ENCODE results near the gene NTNG1. TPM values are rescaled to one million over a fixed set of nuclear protein-coding genes. Genes with fewer than 3 reads are reported as not detected.

Gene NTNG1
- total and polyA plus RNA-seq, 2 of the 8 experiments (the other 6 are each of a cell fraction or from before 2014, with no cell fraction given) = 1.2 to 4.1 TPM

DNA sequence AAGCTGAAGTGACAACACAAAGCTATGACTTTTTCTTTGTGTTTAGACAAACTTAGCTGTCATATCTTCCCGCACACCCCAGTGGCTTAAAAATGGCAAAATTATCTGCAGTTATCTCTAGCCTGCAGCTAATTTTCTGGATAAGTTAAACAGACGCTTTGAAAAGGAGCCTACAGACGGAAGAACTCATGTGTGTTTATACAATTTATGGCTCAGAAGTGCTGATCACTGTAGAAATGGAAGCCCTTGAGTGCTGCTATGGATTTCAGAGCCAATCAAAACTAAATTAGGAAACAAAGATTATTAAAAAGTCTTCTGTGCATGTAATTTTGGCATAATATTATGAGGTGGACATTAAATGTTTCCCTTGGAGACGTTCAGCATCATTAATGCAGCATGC, 11.6 kb downstream of the NTNG1 start:
- no peak overlapping the region for H3K18ac ChIP-seq (ENCODE audit: extremely low read depth, low read length)
- no peak overlapping the region for H3K56ac ChIP-seq (replicated peaks; ENCODE audit: insufficient read length, low read depth, low read length)
- POLR2A ChIA-PET (ENCODE audit: partially characterized antibody) = no interaction called here
- no peaks in the 10 kb centered on the region for H3K4me1 ChIP-seq (replicated peaks in 1 of 4; ENCODE audit: control insufficient read depth in 3 of 4, insufficient read depth in 4 of 4, low read length in 3 of 4)
- H3K9ac ChIP-seq (replicated peaks in 1 of 4; ENCODE audit: extremely low read depth in 1 of 4, low read depth in 3 of 4, low read length in 3 of 4) = no peak overlapping the region
- no peak overlapping the region for H3K4me2 ChIP-seq (ENCODE audit: insufficient read depth in 1 of 2, low read depth in 2 of 2, low read length in 2 of 2)
- H2BK15ac ChIP-seq (ENCODE audit: low read length) = no peak overlapping the region
- DNase-seq (ENCODE audit: low read depth in 1 of 2, low spot score in 2 of 2) (no peak), FAIRE-seq (no peak)
- no peak overlapping the region for H3K14ac ChIP-seq (ENCODE audit: insufficient read length)
- no peaks in the 10 kb centered on the region for H3K9me3 ChIP-seq (ENCODE audit: insufficient read depth in 2 of 2, low read depth in 1 of 2, low read length in 1 of 2)
- no peaks in the 10 kb centered on the region for H3K23me2 ChIP-seq (ENCODE audit: low read depth, low read length)
- H3K36me3 ChIP-seq (ENCODE audit: control insufficient read depth in 2 of 4, insufficient read depth in 4 of 4, low read length in 3 of 4) = no peaks in the 10 kb centered on the region
- H3K27me3 ChIP-seq (replicated peaks in 1 of 4; ENCODE audit: control insufficient read depth in 3 of 4, extremely low read depth in 1 of 4, insufficient read depth in 3 of 4, low read length in 3 of 4) = no peaks in the 10 kb centered on the region
- H2BK12ac ChIP-seq (ENCODE audit: low read depth, low read length) = no peak overlapping the region
- H4K20me1 ChIP-seq (replicated peaks in 1 of 2; ENCODE audit: control insufficient read depth in 1 of 2, insufficient read depth in 2 of 2, low read length in 2 of 2) = no peaks in the 10 kb centered on the region
- no peak overlapping the region for H3K27ac ChIP-seq (ENCODE audit: low read depth, low read length)
- no peaks in the 10 kb centered on the region for H3K79me2 ChIP-seq (ENCODE audit: control insufficient read depth in 1 of 2, insufficient read depth in 2 of 2, low read length in 2 of 2)
- H2BK20ac ChIP-seq (ENCODE audit: low read length) = no peak overlapping the region
- H2BK120ac ChIP-seq (replicated peaks; ENCODE audit: low read depth, low read length) = no peak overlapping the region
- CTCF ChIA-PET (ENCODE audit: partially characterized antibody) = interaction anchor here (0.7 kb wide), 1 partner anchor 11 kb away, joined by 3 read pairs; no protein-coding TSS in a partner anchor
- no peak overlapping the region for H4K5ac ChIP-seq (ENCODE audit: insufficient read length, low read depth, low read length)
- no peak overlapping the region for H2AK5ac ChIP-seq (ENCODE audit: low read depth, low read length)
- no peak overlapping the region for H2BK5ac ChIP-seq (ENCODE audit: low read depth, low read length)
- no peak overlapping the region for H4K8ac ChIP-seq (ENCODE audit: extremely low read depth, insufficient read depth, low read length)
- no peak overlapping the region for H2AFZ ChIP-seq (ENCODE audit: low read length)
- H4K91ac ChIP-seq (replicated peaks; ENCODE audit: insufficient read length, low read length) = no peak overlapping the region
- no peak overlapping the region for H3K23ac ChIP-seq (ENCODE audit: insufficient read length)
- WGBS, 2 experiments (ENCODE audit: extremely low coverage in 1 of 2, insufficient coverage in 1 of 2, insufficient read length in 1 of 2, insufficient replicate concordance in 2 of 2, low coverage in 1 of 2, low lambda C conversion rate in 2 of 2, missing lambda C conversion rate in 1 of 2) = 89% methylated on average over 4 of the region's 4 CpGs; no CpG with 5 or more reads in 1 of the 2 experiments
- no peak overlapping the region for H3K4me3 ChIP-seq (ENCODE audit: extremely low read depth in 1 of 4, insufficient read depth in 2 of 4, low read depth in 3 of 4, low read length in 4 of 4)
- no peaks in the 10 kb centered on the region for H3K79me1 ChIP-seq (ENCODE audit: low read depth, low read length)
- H3K4ac ChIP-seq (replicated peaks; ENCODE audit: insufficient read length, low read depth, low read length) = no peak overlapping the region
